ENCODE measurements around the gene RPS6KA2.
"Not testable (repeated sequence)": the region's sequence is repeated elsewhere in the genome, so short reads cannot be mapped to it uniquely, and the experiment has no call there.

The RPS6KA2 gene

DNA sequence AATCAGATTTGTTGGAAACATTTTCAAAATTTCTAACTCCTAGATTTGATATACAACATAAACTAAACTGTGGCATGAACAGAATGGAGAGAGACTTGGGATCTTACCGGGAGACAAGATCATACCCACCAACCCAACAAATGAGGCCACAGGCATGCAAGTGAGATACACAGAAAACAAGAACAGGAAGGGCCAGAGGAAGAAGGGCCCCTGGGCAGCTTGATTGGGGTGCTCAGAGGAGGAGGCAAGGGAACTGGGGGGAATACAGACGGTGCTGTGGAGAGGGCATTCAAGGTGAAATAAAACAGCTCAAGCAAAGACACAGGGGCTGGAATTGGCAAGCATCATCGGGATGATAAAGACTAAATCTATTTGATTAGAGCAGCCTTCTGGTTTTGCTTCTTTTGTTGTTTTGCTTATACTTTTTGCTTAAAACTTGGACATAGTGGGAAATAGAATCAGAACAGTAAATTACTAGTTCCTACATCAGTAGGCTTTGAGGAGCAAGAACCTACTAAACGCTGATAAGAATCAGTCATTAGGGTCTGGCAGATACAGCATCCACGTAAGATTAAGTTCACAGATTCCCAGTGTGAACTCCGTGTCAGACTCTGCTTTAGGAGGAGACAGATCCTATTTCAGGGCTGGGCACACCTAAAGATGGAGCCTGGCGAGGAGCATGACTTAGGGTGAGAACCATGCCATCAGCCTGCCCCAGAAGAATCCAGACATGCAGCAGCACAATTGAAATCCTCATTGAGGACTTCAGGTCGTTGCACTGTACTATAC is 37.1 kb downstream of the RPS6KA2 start:
- H3K4me1 Mint-ChIP-seq (ENCODE audit: low read depth): peaks cover 16% of the 10 kb centered on the region

DNA sequence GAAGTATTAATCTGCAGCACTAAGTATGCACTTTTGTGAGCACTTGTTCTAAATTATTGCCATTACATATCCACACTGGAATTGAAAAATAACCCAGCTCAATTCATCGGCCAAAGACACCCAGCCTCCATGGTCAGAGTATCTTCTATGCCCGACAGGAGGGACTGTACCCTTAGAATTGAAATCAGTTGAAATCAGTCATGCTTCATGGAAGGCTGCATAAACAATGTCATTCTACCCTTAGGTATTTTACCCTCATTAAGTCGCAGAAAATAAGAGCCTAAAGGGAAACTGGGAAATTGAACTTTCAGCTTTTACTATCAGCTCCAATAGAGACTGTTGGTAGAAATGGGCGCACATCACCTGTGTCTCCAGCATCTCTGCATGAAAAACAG is 37.7 kb downstream of the RPS6KA2 start:
- no peaks in the 10 kb centered on the region for H3K9me3 Mint-ChIP-seq
- no peak overlapping the region for H3K4me3 Mint-ChIP-seq

More for the DNA sequence above, 37.1 kb downstream of the RPS6KA2 start:
- H3K27ac Mint-ChIP-seq: no peak overlapping the region
- H3K27me3 Mint-ChIP-seq: no peaks in the 10 kb centered on the region
- no peak for DNase-seq
- H3K9me3 Mint-ChIP-seq: no peaks in the 10 kb centered on the region
- no peaks in the 10 kb centered on the region for H3K36me3 Mint-ChIP-seq (ENCODE audit: low read depth)
- no peak overlapping the region for H3K4me3 Mint-ChIP-seq

DNA sequence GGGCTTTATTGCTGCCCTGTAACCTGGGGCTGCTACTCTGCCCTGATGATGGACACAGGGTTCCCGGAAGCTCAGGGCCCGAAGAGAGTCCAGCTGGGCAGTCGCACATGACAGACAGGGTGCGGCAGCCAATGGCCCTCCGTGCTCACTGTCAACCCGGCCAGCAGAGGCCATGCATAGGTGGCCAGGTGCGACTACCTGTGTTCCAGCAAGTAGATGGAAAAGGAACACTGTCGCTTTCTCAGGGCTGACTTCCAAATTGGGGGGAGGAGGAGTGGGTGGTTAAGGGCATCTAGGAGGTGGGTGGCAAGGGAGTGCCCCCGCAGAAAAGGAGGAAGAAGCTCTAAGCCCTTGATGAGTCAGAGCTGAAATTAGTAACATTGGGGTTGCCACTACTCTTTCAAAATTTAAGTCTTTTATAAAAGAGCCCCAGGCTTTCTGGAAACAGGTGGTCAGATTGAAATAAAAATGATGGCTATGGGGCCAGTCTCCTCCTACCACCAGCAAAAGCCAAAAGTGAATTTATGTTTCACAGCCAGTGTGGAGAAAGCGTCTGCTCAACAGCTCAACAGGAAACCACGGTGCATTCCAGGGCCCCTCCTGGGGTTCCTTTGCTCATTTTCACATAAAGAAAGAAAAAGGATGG is 38.2 kb downstream of the RPS6KA2 start:
- Mint-ChIP-seq H3K4me1 (ENCODE audit: low read depth) (peaks cover 16% of the 10 kb centered on the region), H3K27me3 (no peaks in the 10 kb centered on the region), H3K4me3 (no peak overlapping the region), H3K27ac (no peak overlapping the region), H3K9me3 (no peaks in the 10 kb centered on the region), H3K36me3 (ENCODE audit: low read depth) (no peaks in the 10 kb centered on the region)
- no peak for DNase-seq

More for the DNA sequence above, 37.7 kb downstream of the RPS6KA2 start:
- DNase-seq: no peak
- Mint-ChIP-seq H3K36me3 (ENCODE audit: low read depth) (no peaks in the 10 kb centered on the region), H3K27me3 (no peaks in the 10 kb centered on the region), H3K4me1 (ENCODE audit: low read depth) (peaks cover 16% of the 10 kb centered on the region), H3K27ac (no peak overlapping the region)

DNA sequence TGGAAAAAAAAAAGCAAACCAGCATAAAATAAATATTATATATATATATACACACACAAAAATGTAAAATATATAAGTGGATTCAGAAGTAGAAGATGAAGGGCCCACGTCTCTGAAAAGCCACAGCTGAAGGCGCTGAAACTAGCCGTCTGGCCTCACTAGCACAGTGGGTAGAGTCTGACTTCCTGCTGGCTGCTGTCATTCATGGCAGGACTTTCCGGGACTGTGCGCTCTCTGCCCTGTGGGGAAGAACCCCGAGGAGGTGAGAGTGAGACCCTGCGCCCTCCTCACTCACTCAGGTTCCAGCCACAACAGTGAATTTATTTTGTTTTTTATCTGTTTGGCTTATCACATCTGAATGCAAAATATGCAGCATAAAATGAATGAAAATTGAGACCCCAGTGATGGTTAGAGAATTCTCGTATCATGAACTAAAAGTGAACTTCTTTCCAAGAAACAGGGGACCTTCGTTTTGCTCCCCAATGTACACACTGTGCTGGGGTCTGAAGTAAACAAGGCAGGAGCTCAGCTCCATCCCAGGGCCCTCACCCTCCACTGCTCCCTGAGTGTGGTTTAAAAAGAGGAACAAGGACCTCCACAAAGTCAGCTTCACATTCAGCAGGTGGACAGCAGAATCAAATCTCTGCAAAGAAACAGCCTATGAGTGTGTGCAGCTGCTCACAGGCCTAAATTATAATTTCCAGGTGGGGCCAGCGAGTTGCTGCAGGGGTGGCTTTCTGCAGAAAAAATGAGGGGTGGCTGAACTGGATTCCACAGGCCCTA is 39.2 kb downstream of the RPS6KA2 start:
- no peak overlapping the region for H3K4me3 Mint-ChIP-seq
- H3K27ac Mint-ChIP-seq: no peak overlapping the region
- peaks cover 16% of the 10 kb centered on the region for H3K4me1 Mint-ChIP-seq (ENCODE audit: low read depth)
- DNase-seq: no peak
- no peaks in the 10 kb centered on the region for H3K27me3 Mint-ChIP-seq
- H3K9me3 Mint-ChIP-seq: no peaks in the 10 kb centered on the region
- no peaks in the 10 kb centered on the region for H3K36me3 Mint-ChIP-seq (ENCODE audit: low read depth)

DNA sequence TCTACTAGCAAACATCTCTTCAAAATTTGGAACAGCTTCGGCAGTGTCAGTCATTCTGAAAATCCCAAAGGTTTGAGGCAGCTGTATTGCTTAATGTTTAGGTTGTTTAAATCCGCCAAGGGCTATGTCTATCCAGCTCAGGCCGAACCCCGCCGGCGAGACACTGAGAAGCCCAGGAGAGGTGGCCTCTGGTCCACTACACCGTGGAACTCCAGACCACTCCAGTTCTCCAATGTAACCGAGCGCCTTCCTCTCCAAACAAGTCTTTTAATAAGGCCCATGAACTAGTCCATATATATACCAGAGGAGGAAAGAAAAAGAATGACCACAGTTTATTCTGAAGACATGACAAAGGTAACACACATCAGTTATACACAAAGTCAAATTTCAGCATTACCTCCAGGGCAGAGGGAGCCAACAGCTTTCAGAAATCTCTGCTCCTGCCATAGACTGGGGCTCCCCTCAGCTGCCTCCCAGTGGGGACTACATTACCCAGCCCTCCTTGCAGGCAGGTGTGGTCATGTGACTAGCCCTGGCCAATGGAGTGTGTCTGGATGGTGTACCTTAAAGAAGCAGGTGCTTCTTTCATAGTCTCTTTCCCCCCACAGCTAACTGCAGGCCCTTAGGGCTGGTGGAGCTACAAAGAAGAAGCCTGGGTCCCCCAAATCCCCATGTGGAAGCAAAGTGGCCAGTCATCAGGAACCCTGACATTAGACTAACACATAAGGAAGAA is 40.5 kb downstream of the RPS6KA2 start, which contains the start of gene RAMACL:
RAMACL (minus strand) TSS at position 255 of the 733 bp plus-strand sequence; CDS start at position 54, 201 bp downstream.
- H3K4me3 Mint-ChIP-seq: no peak within 1 kb of the TSS
- no peaks in the 10 kb centered on the region for H3K9me3 Mint-ChIP-seq
- H3K27ac Mint-ChIP-seq: no peak within 1 kb of the TSS
- DNase-seq: peak; percentile 38
- H3K27me3 Mint-ChIP-seq: no peaks in the 10 kb centered on the region
- H3K4me1 Mint-ChIP-seq (ENCODE audit: low read depth): peaks cover 16% of the 10 kb centered on the region
- no peaks in the 10 kb centered on the region for H3K36me3 Mint-ChIP-seq (ENCODE audit: low read depth)

DNA sequence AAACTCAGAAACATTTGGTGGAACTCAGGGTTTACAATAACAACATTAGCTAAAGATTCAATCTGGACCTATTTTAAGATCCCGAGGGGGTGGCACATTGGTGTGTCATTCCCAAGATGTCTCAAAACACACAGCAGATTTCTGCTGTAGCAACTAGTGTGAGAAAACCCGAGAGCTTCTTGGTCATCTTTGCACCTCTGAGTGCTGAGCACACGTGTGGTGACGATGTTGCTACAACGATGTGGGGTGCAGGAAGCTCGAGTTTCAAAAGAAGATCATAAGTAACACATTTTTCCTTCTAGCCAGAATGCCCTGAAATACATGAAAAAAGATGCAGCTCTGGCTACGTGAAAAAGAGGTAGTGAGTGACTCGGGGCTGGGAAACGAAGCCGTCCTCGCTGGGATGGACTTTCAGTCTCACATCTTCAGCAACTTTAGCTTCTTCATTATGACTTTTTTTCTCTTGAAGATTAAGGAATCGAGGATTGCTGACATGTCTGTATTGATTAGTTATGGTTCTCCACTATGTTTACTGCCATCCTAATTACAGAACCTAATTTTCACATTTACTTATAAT is 42.1 kb downstream of the RPS6KA2 start:
- no peaks in the 10 kb centered on the region for H3K9me3 Mint-ChIP-seq
- no peaks in the 10 kb centered on the region for H3K27me3 Mint-ChIP-seq
- H3K36me3 Mint-ChIP-seq (ENCODE audit: low read depth): no peaks in the 10 kb centered on the region
- H3K4me1 Mint-ChIP-seq (ENCODE audit: low read depth): peaks cover 16% of the 10 kb centered on the region
- H3K27ac Mint-ChIP-seq: no peak overlapping the region
- H3K4me3 Mint-ChIP-seq: no peak overlapping the region
- no peak for DNase-seq

DNA sequence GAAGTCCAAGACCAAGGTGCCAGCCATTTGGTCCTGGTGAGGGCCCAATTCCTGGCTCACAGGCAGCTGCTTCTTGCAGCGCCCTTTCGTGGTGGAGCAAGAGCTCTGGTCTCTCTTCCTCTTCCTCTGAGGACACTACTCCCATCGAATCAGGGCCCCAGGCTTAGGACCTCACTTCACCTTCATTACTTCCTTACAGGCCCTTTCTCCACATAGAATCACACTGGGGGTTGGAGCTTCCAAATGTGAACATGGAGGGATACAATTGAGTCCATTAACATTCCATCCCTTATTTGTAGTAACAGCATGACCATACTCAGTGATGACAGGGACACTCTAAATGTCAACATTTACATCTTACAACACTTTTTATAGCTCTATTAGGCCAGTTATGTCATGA is 42.9 kb downstream of the RPS6KA2 start:
- Mint-ChIP-seq H3K4me3 (no peak overlapping the region), H3K27ac (no peak overlapping the region), H3K9me3 (no peaks in the 10 kb centered on the region), H3K4me1 (ENCODE audit: low read depth) (peaks cover 8% of the 10 kb centered on the region), H3K27me3 (no peaks in the 10 kb centered on the region), H3K36me3 (ENCODE audit: low read depth) (no peaks in the 10 kb centered on the region)
- DNase-seq: no peak

DNA sequence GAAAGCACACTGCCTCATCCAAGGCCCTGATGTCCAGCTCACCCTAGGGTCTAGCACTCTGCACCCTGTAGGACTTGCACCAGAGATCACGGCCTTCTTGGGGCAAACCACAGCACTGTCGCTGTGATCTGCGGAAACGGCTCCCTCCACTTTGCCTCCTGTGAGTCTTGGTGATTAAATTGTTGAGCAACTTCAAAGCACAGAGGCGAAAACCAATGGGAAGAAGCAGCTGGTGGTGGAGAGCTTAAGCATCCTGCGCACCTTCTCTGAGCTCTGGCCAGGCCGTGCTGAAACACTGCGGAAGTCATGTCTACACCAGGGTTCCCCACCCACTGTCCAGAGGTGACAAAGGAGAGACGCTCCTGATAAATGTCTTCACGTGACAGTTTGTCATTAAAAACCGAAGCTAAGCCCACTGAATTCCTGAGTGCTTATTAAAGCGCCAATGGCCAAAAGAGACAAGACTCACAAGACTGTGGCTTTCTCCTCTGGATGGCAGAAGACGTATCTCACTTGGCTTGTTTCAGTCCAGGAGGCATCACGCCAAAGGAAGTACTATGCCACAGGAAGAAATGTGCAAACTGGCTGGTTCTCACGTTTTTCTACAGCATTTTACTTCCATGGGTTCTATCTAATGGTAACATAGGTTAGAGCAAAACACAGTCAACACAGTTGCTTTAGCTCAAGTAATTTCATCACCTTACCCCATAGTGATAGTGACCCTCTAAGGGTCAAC is 43.7 kb downstream of the RPS6KA2 start:
- DNase-seq: no peak
- no peaks in the 10 kb centered on the region for H3K27me3 Mint-ChIP-seq
- no peaks in the 10 kb centered on the region for H3K36me3 Mint-ChIP-seq (ENCODE audit: low read depth)
- H3K4me1 Mint-ChIP-seq (ENCODE audit: low read depth): peaks cover under 1% of the 10 kb centered on the region
- no peaks in the 10 kb centered on the region for H3K9me3 Mint-ChIP-seq
- H3K27ac Mint-ChIP-seq: no peak overlapping the region
- no peak overlapping the region for H3K4me3 Mint-ChIP-seq

DNA sequence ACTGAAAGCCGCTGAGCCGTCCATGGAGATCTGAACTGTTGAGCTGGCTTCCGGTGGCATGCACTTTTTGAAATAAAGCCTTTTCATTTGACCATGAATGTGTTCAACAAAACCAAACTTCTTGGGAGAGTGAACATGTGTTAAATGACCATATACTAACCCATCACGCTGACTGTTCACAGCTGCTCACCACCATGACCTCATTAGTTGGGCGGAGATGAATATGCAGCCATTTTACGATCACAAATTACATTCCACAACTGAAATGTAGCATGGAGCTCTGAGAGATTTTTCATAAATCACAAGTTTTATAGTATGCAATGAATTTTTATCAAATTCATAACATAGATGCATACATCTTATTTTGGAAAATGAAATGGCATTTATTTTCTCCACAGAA is 44.8 kb downstream of the RPS6KA2 start:
- Mint-ChIP-seq H3K36me3 (ENCODE audit: low read depth) (no peaks in the 10 kb centered on the region), H3K4me1 (ENCODE audit: low read depth) (no peaks in the 10 kb centered on the region), H3K27me3 (no peaks in the 10 kb centered on the region), H3K27ac (no peak overlapping the region), H3K9me3 (no peaks in the 10 kb centered on the region), H3K4me3 (no peak overlapping the region)
- DNase-seq: no peak

DNA sequence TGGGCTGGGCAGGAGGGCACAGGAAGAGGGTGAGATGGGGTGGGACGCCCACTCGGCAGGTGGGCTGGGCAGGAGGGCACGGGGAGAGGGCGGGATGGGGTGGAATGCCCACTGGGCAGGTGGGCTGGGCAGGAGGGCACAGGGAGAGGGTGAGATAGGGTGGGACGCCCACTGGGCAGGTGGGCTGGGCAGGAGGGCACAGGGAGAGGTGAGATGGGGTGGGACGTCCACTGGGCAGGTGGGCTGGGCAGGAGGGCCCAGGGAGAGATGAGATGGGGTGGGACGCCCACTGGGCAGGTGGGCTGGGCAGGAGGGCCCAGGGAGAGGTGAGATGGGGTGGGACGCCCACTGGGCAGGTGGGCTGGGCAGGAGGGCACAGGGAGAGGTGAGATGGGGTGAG is 45.2 kb downstream of the RPS6KA2 start:
- not testable (repeated sequence) for H3K4me1 Mint-ChIP-seq (ENCODE audit: low read depth); H3K27ac Mint-ChIP-seq; H3K27me3 Mint-ChIP-seq; H3K36me3 Mint-ChIP-seq (ENCODE audit: low read depth); DNase-seq; H3K4me3 Mint-ChIP-seq; H3K9me3 Mint-ChIP-seq

DNA sequence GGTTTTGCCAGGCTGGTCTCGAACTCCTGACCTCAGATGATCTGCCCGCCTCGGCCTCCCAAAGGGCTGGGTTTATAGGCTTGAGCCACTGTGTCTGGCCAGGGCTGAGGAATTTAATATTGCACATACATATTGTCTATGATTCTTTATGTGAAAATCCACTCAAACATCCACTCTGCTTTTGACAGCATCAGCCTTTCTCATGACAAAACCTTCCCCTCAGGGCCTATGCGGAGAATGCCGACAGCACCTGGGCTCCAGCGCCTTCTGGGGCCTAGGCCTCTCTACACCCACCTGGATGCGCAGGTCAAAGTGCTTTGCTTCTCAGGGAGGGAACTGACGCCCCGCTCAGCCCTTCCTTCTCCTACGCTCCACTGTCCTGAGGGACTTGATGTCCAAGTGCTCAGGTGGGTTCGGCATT is 46.0 kb downstream of the RPS6KA2 start:
- H3K4me1 Mint-ChIP-seq (ENCODE audit: low read depth): no peaks in the 10 kb centered on the region
- no peak overlapping the region for H3K27ac Mint-ChIP-seq
- H3K36me3 Mint-ChIP-seq (ENCODE audit: low read depth): no peaks in the 10 kb centered on the region
- no peaks in the 10 kb centered on the region for H3K27me3 Mint-ChIP-seq
- no peak overlapping the region for H3K4me3 Mint-ChIP-seq
- peaks cover 6% of the 10 kb centered on the region for H3K9me3 Mint-ChIP-seq
- DNase-seq: no peak

DNA sequence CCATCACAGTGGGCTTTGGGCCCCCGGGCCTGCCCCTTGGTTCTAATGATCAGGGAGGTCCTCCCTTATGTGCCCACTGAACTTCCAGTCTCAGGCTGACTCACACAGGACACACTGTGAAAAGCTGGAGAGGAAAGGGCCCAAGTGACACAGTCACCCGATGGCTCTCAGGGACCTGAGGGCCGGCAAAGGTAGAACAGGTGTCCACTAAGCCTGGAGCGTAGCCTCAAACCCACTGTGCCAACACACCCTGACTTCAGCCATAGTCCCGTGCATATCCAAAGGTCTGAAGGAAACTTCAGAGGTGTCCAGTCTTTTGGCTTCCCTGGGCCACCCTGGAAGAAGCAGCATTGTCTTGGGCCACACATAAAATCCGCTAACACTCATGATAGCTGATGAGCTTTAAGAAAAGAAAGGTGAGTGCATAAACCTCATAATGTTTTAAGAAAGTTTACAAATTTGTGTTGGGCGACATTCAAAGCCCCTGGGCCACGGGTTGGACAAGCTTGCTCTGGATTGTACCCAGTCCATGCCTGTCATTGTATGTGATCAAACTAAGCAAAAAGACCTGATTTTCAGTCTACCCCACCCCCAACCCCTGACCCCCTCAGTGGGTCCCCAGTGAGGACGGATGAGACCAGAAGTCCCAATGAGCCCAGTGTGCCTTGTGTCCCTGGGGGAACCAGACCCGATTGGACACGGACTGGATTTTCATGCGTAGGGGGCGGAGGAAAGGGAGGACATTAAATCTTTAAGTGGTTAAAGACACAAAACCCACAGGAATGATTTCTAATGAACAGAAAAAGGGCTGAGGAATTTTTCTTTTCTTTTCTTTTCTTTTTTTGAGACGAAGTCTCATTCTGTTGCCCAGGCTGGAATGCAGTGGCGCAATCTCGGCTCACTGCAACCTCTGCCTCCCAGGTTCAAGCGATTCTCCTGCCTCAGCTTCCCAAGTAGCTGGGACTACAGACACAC is 46.7 kb downstream of the RPS6KA2 start:
- Mint-ChIP-seq H3K4me1 (ENCODE audit: low read depth) (no peaks in the 10 kb centered on the region), H3K27me3 (no peaks in the 10 kb centered on the region), H3K36me3 (ENCODE audit: low read depth) (no peaks in the 10 kb centered on the region), H3K4me3 (no peak overlapping the region), H3K9me3 (peaks cover 8% of the 10 kb centered on the region), H3K27ac (no peak overlapping the region)
- no peak for DNase-seq

Measured in activated T-cell treated with anti-CD3 and anti-CD28 coated beads, Interleukin-2, amount 50 U/mL, for 24 hours (primary cell).